SK-N-SH (cell line): ENCODE results near the gene COX7A2. TPM values are rescaled to one million over a fixed set of nuclear protein-coding genes. Genes with fewer than 3 reads are reported as not detected.

Experiments
- CTCF ChIA-PET: fragments of 300-600, 350-600 bp; formaldehyde crosslinking; extraction: SDS; loops from one replicate; lab custom pipeline; 2021; lab: Yijun Ruan, JAX
- POLR2A ChIA-PET: fragments of 350-600 bp; sonication (Branson Sonifier 250); formaldehyde crosslinking; extraction: SDS; loops from one replicate; lab custom pipeline; 2020; ENCODE audit warnings: antibody characterized with exemption, inconsistent platforms; lab: Yijun Ruan, JAX
- DNase-seq: peaks from one replicate; pipeline ENCODE4 v3.0.0; 2012
- H2AFZ ChIP-seq: fragments of 200-600 bp; sonication (generic); 2 replicates; pipeline ENCODE4 v1.8.1; 2016; ENCODE audit warnings: antibody characterized with exemption, mild to moderate bottlenecking, low read depth
- H3F3A ChIP-seq: fragments of 200-600 bp; sonication (generic); replicated peaks from 2 replicates; pipeline ENCODE3; 2016; ENCODE audit warnings: antibody characterized with exemption, mild to moderate bottlenecking; ENCODE audit not compliant: insufficient read depth
- H3K27ac ChIP-seq, 2 experiments: fragments of 200-500 bp in 1 of 2; fragments of 200-600 bp in 1 of 2; sonication (Bioruptor generic) in 1 of 2; sonication (generic), shearing (Covaris generic) in 1 of 2; 2 replicates each; pipeline versions ENCODE4 v1.5.1 to v1.6.1; 2014 to 2016; ENCODE audit warnings: low read depth in 2 of 2, inconsistent platforms in 1 of 2, low read length in 1 of 2, mild to moderate bottlenecking in 1 of 2, mixed read lengths in 1 of 2
- H3K27me3 ChIP-seq: fragments of 200-600 bp; sonication (generic), shearing (Covaris generic); 2 replicates; pipeline ENCODE4 v1.6.1; 2016; ENCODE audit warnings: mixed run types; ENCODE audit not compliant: insufficient read depth
- H3K36me3 ChIP-seq, 2 experiments: fragments of 200-500 bp in 1 of 2; fragments of 200-600 bp in 1 of 2; sonication (Bioruptor generic) in 1 of 2; sonication (generic) in 1 of 2; replicated peaks in 1 of 2; 2 replicates each; pipeline versions ENCODE3 to v1.5.1; 2014 to 2016; ENCODE audit warnings: low read length in 1 of 2, mild to moderate bottlenecking in 1 of 2; ENCODE audit not compliant: insufficient read depth in 2 of 2, control insufficient read depth in 1 of 2
- H3K4me1 ChIP-seq, 2 experiments: fragments of 200-500 bp in 1 of 2; fragments of 200-600 bp in 1 of 2; sonication (Bioruptor generic) in 1 of 2; sonication (generic), shearing (Covaris generic) in 1 of 2; 2 replicates each; pipeline versions ENCODE4 v1.5.1 to v1.6.1; 2014 to 2016; ENCODE audit warnings: low read depth in 1 of 2, low read length in 1 of 2, mixed run types in 1 of 2; ENCODE audit not compliant: insufficient read depth in 2 of 2, control insufficient read depth in 1 of 2
- H3K4me2 ChIP-seq: fragments of 200-600 bp; sonication (generic), shearing (Covaris generic); 2 replicates; pipeline ENCODE4 v1.6.1; 2017; ENCODE audit warnings: mixed run types
- H3K4me3 ChIP-seq, 2 experiments: fragments of 200-500 bp in 1 of 2; fragments of 200-600 bp in 1 of 2; sonication (Bioruptor generic) in 1 of 2; sonication (generic), shearing (Covaris generic) in 1 of 2; 2 replicates each; pipeline versions ENCODE4 v1.5.1 to v1.8.1; 2014 to 2016; ENCODE audit warnings: low read depth in 2 of 2, inconsistent platforms in 1 of 2, low read length in 1 of 2, mild to moderate bottlenecking in 1 of 2, mixed read lengths in 1 of 2, moderate library complexity in 1 of 2
- H3K79me2 ChIP-seq: fragments of 200-600 bp; sonication (generic); 2 replicates; pipeline ENCODE4 v1.8.1; 2017; ENCODE audit warnings: mild to moderate bottlenecking; ENCODE audit not compliant: insufficient read depth
- H3K9ac ChIP-seq: fragments of 200-600 bp; sonication (generic); 2 replicates; pipeline ENCODE4 v1.6.1; 2017; ENCODE audit warnings: mixed run types
- H3K9me2 ChIP-seq: fragments of 200-600 bp; sonication (generic); 2 replicates; pipeline ENCODE4 v1.6.1; 2017; ENCODE audit warnings: mixed run types
- H3K9me3 ChIP-seq: fragments of 200-600 bp; sonication (generic); 2 replicates; pipeline ENCODE4 v1.6.1; 2017; ENCODE audit warnings: mixed run types, mild to moderate bottlenecking, moderate library complexity
- H4K20me1 ChIP-seq: fragments of 200-600 bp; sonication (generic); 2 replicates; pipeline ENCODE4 v1.6.1; 2017; ENCODE audit warnings: mild to moderate bottlenecking, mixed run types; ENCODE audit not compliant: insufficient read depth
- CHD2 ChIP-seq: fragments of 150-350 bp; IDR thresholded peaks from 2 replicates; pipeline ENCODE4 v1.6.1; 2018; ENCODE audit warnings: low read length; ENCODE audit not compliant: partially characterized antibody
- EP300 ChIP-seq, 2 experiments: IDR thresholded peaks; 2 replicates each; pipeline versions ENCODE4 v1.4.0 to v1.6.1; 2012; ENCODE audit warnings: borderline replicate concordance in 1 of 2, low read depth in 1 of 2, low read length in 1 of 2
- FOXJ3 ChIP-seq: sonication (generic); formaldehyde crosslinking; IDR thresholded peaks from 2 replicates; pipeline ENCODE4 v1.5.1; 2020; ENCODE audit warnings: mild to moderate bottlenecking, missing genetic modification reagents
- MXI1 ChIP-seq: IDR thresholded peaks from 2 replicates; pipeline ENCODE4 v1.6.1; 2012; ENCODE audit warnings: mild to moderate bottlenecking, low read depth, low read length, improper control_type of control experiment
- POLR2AphosphoS5 ChIP-seq: IDR thresholded peaks from 2 replicates; pipeline ENCODE4 v1.6.1; 2012; ENCODE audit warnings: low read depth, low read length
- RFX5 ChIP-seq: IDR thresholded peaks from 2 replicates; pipeline ENCODE4 v1.6.1; 2012; ENCODE audit warnings: mild to moderate bottlenecking, improper control_type of control experiment, low read length
- TCF12 ChIP-seq: IDR thresholded peaks from 2 replicates; pipeline ENCODE4 v1.4.0; 2012
- WGBS: methylation state at CpG from one replicate; pipeline ENCODE4 v1.1.6; 2017; ENCODE audit warnings: low lambda C conversion rate; 5-methylcytosine and 5-hydroxymethylcytosine counted together
- polyA plus RNA-seq, 3 experiments: library from polyadenylated mRNA; depleted of rRNA; stranded (reverse); fragments of >200 nt; gene quantifications; 2 replicates each; pipeline ENCODE4 v1.2.3, GENCODE V29; 2012
- TF ChIP-seq, protein P1 (sequence below): IDR thresholded peaks from 2 replicates; pipeline ENCODE4 v1.6.1; 2012; ENCODE audit warnings: mild to moderate bottlenecking, low read depth, low read length, moderate library complexity
- TF ChIP-seq, protein P2 (sequence below): fragments of 150-350 bp; IDR thresholded peaks from 2 replicates; pipeline ENCODE4 v1.6.1; 2016; ENCODE audit warnings: mild to moderate bottlenecking, low read depth, low read length
- TF ChIP-seq, protein P3 (sequence below): IDR thresholded peaks from 2 replicates; pipeline ENCODE4 v1.4.0; 2012; ENCODE audit warnings: low read depth

Gene COX7A2
- polyA plus RNA-seq, 1 of the 3 experiments (the other 2 are of a cell fraction) = 431 TPM

DNA sequence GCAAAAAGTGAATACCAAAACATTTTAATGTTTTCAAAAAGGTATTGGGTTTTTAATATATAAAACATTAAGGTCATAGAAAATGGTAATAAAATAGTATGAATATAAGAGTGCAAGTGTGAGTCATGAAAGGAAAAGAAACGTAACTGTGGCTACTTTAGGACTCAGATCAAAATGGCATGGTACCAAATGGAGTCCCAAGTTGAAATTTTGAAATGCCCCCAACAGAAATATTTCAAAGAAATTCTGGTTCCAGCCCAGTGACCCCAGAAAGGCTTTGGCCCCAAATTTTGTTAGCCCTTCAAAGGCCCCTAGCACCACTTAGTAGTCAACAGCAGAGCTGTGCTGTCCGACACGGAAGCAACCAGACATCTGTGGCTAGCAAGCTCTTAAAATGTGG, 43.7 kb downstream of the COX7A2 start:
- DNase-seq = no peak
- Histone ChIP-seq H3K9me3 (no peaks in the 10 kb centered on the region), H3K4me1 (no peaks in the 10 kb centered on the region; a peak in 1 of 4 replicates), H3K79me2 (no peaks in the 10 kb centered on the region), H3K9me2 (no peaks in the 10 kb centered on the region), H3K4me3 (no peak overlapping the region), H4K20me1 (no peaks in the 10 kb centered on the region), H3K9ac (no peak overlapping the region), H3K36me3 (no peaks in the 10 kb centered on the region), H3F3A (peaks cover 9% of the 10 kb centered on the region), H3K4me2 (no peak overlapping the region), H3K27ac (no peak overlapping the region), H2AFZ (no peak overlapping the region), H3K27me3 (peaks cover 45% of the 10 kb centered on the region)
- ChIA-PET POLR2A (no interaction called here), CTCF (interaction anchor here (1.0 to 4.9 kb wide), 2 partner anchors 9 to 856 kb away, joined by 3 to 29 read pairs; no protein-coding TSS in a partner anchor)
- WGBS = 10% methylated on average over 1 of the region's 3 CpGs
- TF ChIP-seq, protein P1, sequence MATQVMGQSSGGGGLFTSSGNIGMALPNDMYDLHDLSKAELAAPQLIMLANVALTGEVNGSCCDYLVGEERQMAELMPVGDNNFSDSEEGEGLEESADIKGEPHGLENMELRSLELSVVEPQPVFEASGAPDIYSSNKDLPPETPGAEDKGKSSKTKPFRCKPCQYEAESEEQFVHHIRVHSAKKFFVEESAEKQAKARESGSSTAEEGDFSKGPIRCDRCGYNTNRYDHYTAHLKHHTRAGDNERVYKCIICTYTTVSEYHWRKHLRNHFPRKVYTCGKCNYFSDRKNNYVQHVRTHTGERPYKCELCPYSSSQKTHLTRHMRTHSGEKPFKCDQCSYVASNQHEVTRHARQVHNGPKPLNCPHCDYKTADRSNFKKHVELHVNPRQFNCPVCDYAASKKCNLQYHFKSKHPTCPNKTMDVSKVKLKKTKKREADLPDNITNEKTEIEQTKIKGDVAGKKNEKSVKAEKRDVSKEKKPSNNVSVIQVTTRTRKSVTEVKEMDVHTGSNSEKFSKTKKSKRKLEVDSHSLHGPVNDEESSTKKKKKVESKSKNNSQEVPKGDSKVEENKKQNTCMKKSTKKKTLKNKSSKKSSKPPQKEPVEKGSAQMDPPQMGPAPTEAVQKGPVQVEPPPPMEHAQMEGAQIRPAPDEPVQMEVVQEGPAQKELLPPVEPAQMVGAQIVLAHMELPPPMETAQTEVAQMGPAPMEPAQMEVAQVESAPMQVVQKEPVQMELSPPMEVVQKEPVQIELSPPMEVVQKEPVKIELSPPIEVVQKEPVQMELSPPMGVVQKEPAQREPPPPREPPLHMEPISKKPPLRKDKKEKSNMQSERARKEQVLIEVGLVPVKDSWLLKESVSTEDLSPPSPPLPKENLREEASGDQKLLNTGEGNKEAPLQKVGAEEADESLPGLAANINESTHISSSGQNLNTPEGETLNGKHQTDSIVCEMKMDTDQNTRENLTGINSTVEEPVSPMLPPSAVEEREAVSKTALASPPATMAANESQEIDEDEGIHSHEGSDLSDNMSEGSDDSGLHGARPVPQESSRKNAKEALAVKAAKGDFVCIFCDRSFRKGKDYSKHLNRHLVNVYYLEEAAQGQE = no peak
- no peak for TF ChIP-seq FOXJ3
- TF ChIP-seq, protein P2, sequence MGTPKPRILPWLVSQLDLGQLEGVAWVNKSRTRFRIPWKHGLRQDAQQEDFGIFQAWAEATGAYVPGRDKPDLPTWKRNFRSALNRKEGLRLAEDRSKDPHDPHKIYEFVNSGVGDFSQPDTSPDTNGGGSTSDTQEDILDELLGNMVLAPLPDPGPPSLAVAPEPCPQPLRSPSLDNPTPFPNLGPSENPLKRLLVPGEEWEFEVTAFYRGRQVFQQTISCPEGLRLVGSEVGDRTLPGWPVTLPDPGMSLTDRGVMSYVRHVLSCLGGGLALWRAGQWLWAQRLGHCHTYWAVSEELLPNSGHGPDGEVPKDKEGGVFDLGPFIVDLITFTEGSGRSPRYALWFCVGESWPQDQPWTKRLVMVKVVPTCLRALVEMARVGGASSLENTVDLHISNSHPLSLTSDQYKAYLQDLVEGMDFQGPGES = no peak
- TF ChIP-seq POLR2AphosphoS5 = no peak
- TF ChIP-seq MXI1 = no peak
- no peak for TF ChIP-seq EP300 (IDR thresholded peaks at IDR 0.05; ENCODE audit: borderline replicate concordance in 1 of 2, low read depth in 1 of 2, low read length in 1 of 2)
- TF ChIP-seq TCF12 = no peak

DNA sequence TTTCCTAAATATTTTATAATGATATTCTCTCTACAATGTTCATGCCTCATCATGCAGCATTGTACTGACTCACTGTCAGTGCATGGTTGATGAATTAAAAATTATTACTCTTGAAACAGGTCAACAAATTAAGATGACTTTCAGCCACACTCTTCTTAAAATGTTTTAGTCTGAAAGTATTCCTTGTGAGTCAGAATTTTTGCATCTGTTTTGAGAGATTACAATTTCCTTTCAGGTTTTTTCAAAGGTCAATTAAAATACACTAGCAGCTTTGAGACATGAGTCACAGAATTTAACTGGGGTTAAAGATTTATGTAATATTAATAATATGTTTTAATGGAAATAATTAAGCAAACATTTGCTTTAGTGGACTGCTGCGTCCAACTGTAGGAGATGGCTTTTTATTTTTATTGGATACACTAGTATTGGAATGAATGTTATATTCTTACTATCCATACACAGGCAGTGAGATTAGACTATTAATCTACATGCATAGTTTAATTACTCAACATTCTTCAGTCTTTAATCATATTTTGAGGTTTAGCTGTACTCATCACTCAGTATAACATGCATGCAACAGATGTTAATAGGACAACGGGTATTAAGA, 47.4 kb downstream of the COX7A2 start:
- CTCF ChIA-PET = interaction anchor here (0.6 to 4.9 kb wide), 2 partner anchors 13 to 877 kb away, joined by 4 to 29 read pairs; no protein-coding TSS in a partner anchor
- H3K79me2 ChIP-seq = no peaks in the 10 kb centered on the region; the same call in 1 of the 2 replicates
- 9% methylated on average over 2 of the region's 2 CpGs for WGBS

More for the DNA sequence above, 47.4 kb downstream of the COX7A2 start:
- no peaks in the 10 kb centered on the region for H4K20me1 ChIP-seq
- H3K4me2 ChIP-seq = no peak overlapping the region
- TF ChIP-seq, protein P3, sequence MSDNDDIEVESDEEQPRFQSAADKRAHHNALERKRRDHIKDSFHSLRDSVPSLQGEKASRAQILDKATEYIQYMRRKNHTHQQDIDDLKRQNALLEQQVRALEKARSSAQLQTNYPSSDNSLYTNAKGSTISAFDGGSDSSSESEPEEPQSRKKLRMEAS = no peak
- TF ChIP-seq RFX5 = no peak
- no peak for TF ChIP-seq TCF12
- TF ChIP-seq MXI1 = no peak
- TF ChIP-seq CHD2 = no peak
- TF ChIP-seq, all 33 proteins: peak for 0
- Histone ChIP-seq H3K36me3 (no peaks in the 10 kb centered on the region), H3K27me3 (peaks cover 15% of the 10 kb centered on the region), H3K4me1 (no peaks in the 10 kb centered on the region), H3K9ac (no peak overlapping the region), H2AFZ (no peak overlapping the region), H3K9me2 (no peaks in the 10 kb centered on the region), H3K4me3 (no peak overlapping the region), H3K9me3 (no peaks in the 10 kb centered on the region), H3K27ac (no peak overlapping the region), H3F3A (peaks cover 8% of the 10 kb centered on the region)
- no peak for DNase-seq
- POLR2A ChIA-PET = no interaction called here
